ENCODE measurements around the gene TM9SF3.
"Not testable (repeated sequence)": the region's sequence is repeated elsewhere in the genome, so short reads cannot be mapped to it uniquely, and the experiment has no call there.

TM9SF3 gene

GRCh38 chr10:96565774-96566173, 21.0 kb downstream of the TM9SF3 start:
- DNase-seq: no peak

- no peak for DNase-seq
Measured at GRCh38 chr10:96560966-96561887, 25.6 kb downstream of the TM9SF3 start.

- no peak for DNase-seq
Measured at GRCh38 chr10:96560489-96560888, 26.3 kb downstream of the TM9SF3 start.

- no peak for DNase-seq
Measured at GRCh38 chr10:96556003-96556402, 30.8 kb downstream of the TM9SF3 start.

GRCh38 chr10:96555330-96555729, 31.5 kb downstream of the TM9SF3 start:
- no peak for DNase-seq

- no peak for DNase-seq
Measured at GRCh38 chr10:96548589-96548988, 38.2 kb downstream of the TM9SF3 start.

- DNase-seq: not testable (repeated sequence)
Measured at GRCh38 chr10:96545558-96545957, 41.3 kb downstream of the TM9SF3 start.

GRCh38 chr10:96541921-96542320, 44.9 kb downstream of the TM9SF3 start:
- DNase-seq: no peak

- no peak for DNase-seq
Measured at GRCh38 chr10:96540240-96540639, 46.6 kb downstream of the TM9SF3 start.

- DNase-seq: no peak
Measured at GRCh38 chr10:96538683-96539082, 48.1 kb downstream of the TM9SF3 start.

- DNase-seq: no peak
Measured at GRCh38 chr10:96536129-96536528, 50.7 kb downstream of the TM9SF3 start.

- DNase-seq: no peak
Measured at GRCh38 chr10:96532523-96532922, 54.3 kb downstream of the TM9SF3 start.

- DNase-seq: no peak
Measured at GRCh38 chr10:96529634-96530279, 57.1 kb downstream of the TM9SF3 start.

- DNase-seq: no peak
Measured at GRCh38 chr10:96524741-96525140, 62.1 kb downstream of the TM9SF3 start.

GRCh38 chr10:96517284-96517683, 69.5 kb downstream of the TM9SF3 start:
- no peak for DNase-seq

- DNase-seq: no peak
Measured at GRCh38 chr10:96516337-96516736, 70.5 kb downstream of the TM9SF3 start.

- DNase-seq: peak; percentile 90
Measured at GRCh38 chr10:96513698-96514561, 72.9 kb downstream of the TM9SF3 start, which contains the start of gene TLL2. TSS of gene TLL2 (minus strand) at chr10:96513926. CDS start at chr10:96513685, 241 bp downstream.

- DNase-seq: no peak
Measured at GRCh38 chr10:96513305-96513697, 73.5 kb downstream of the TM9SF3 start.

- peak; percentile 37 for DNase-seq
Measured at GRCh38 chr10:96512524-96513304, 74.1 kb downstream of the TM9SF3 start.

- DNase-seq: no peak
Measured at GRCh38 chr10:96511044-96511945, 75.5 kb downstream of the TM9SF3 start.

GRCh38 chr10:96509017-96509641, 77.7 kb downstream of the TM9SF3 start:
- no peak for DNase-seq

Measured in right hindlimb (tissue), 1 donor.